Body of pancreas (tissue), 4 donors: ENCODE measurements around the gene ABCC12.
"Not testable (repeated sequence)": the region's sequence is repeated elsewhere in the genome, so short reads cannot be mapped to it uniquely, and the experiment has no call there.

Experiments used
- POLR2A ChIP-seq, 3 donors: fragments of 450-650 bp; IDR thresholded peaks; one replicate each; pipeline ENCODE4 v1.6.1; 2016; ENCODE audit warnings: antibody characterized with exemption in 3 of 3, mild to moderate bottlenecking in 2 of 3
- TF ChIP-seq, protein P1 (sequence below), 7 experiments: fragments of 450-650 bp in 4 of 7; fragments of 200-600 bp in 3 of 7; sonication (generic) in 3 of 7; IDR thresholded peaks; one replicate each; pipeline ENCODE4 v1.5.1; 2016 to 2019; ENCODE audit warnings: antibody characterized with exemption in 7 of 7

- TF ChIP-seq, protein P1, sequence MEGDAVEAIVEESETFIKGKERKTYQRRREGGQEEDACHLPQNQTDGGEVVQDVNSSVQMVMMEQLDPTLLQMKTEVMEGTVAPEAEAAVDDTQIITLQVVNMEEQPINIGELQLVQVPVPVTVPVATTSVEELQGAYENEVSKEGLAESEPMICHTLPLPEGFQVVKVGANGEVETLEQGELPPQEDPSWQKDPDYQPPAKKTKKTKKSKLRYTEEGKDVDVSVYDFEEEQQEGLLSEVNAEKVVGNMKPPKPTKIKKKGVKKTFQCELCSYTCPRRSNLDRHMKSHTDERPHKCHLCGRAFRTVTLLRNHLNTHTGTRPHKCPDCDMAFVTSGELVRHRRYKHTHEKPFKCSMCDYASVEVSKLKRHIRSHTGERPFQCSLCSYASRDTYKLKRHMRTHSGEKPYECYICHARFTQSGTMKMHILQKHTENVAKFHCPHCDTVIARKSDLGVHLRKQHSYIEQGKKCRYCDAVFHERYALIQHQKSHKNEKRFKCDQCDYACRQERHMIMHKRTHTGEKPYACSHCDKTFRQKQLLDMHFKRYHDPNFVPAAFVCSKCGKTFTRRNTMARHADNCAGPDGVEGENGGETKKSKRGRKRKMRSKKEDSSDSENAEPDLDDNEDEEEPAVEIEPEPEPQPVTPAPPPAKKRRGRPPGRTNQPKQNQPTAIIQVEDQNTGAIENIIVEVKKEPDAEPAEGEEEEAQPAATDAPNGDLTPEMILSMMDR (IDR thresholded peaks at IDR 0.05), result not testable (repeated sequence)
- not testable (repeated sequence) for TF ChIP-seq POLR2A (IDR thresholded peaks at IDR 0.05)
Measured at GRCh38 chr16:48181746-48182520, 26.1 kb upstream of the ABCC12 start.
